ENCODE measurements around the gene H2AZ1.

DNA sequence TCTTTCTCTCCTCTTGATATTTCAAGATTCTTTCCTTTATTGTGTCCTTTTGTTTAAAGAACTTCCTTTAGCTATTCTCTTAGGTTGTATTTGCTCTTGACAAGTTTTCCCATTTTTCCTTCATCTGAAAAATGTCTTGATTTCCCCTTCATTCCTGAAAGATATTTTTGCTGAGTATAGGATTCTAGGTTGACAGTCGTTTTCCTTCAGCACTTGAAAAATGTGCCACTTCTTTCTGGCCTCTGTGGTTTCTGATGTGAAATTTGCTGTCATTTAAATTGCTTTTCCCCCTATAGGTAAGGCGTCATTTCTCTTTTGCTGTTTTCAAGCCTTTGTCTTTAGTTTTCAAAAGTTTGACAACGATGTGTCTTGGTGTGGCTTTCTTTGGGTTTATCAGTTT lies 32.5 kb downstream of the H2AZ1 start:
- TF ChIP-seq, protein P1, sequence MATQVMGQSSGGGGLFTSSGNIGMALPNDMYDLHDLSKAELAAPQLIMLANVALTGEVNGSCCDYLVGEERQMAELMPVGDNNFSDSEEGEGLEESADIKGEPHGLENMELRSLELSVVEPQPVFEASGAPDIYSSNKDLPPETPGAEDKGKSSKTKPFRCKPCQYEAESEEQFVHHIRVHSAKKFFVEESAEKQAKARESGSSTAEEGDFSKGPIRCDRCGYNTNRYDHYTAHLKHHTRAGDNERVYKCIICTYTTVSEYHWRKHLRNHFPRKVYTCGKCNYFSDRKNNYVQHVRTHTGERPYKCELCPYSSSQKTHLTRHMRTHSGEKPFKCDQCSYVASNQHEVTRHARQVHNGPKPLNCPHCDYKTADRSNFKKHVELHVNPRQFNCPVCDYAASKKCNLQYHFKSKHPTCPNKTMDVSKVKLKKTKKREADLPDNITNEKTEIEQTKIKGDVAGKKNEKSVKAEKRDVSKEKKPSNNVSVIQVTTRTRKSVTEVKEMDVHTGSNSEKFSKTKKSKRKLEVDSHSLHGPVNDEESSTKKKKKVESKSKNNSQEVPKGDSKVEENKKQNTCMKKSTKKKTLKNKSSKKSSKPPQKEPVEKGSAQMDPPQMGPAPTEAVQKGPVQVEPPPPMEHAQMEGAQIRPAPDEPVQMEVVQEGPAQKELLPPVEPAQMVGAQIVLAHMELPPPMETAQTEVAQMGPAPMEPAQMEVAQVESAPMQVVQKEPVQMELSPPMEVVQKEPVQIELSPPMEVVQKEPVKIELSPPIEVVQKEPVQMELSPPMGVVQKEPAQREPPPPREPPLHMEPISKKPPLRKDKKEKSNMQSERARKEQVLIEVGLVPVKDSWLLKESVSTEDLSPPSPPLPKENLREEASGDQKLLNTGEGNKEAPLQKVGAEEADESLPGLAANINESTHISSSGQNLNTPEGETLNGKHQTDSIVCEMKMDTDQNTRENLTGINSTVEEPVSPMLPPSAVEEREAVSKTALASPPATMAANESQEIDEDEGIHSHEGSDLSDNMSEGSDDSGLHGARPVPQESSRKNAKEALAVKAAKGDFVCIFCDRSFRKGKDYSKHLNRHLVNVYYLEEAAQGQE (IDR thresholded peaks at IDR 0.05; ENCODE audit: insufficient read depth in 1 of 2, low read depth in 2 of 2, low read length in 2 of 2): no peak
- no peak for TF ChIP-seq TAF1 (IDR thresholded peaks at IDR 0.05; ENCODE audit: borderline replicate concordance, insufficient read depth, low read length)
- no peak for TF ChIP-seq POLR2AphosphoS5 (IDR thresholded peaks at IDR 0.05; ENCODE audit: low read depth, low read length)
- no peak for TF ChIP-seq SIN3A (IDR thresholded peaks at IDR 0.05; ENCODE audit: borderline replicate concordance, insufficient read depth, low read length)
